GM10266 (cell line): Measurements from ENCODE around the gene CXCL17.

Experiments used
- DNase-seq: peaks from one replicate; pipeline ENCODE4 v3.0.0; 2012; ENCODE audit errors: extremely low spot score
- TF ChIP-seq, protein P1 (sequence below): IDR thresholded peaks from 2 replicates; pipeline ENCODE4 v1.5.1; 2012; ENCODE audit warnings: mild to moderate bottlenecking, low read depth; ENCODE audit not compliant: control insufficient read depth, insufficient read depth; ENCODE audit errors: missing control alignments

Gene CXCL17

DNA sequence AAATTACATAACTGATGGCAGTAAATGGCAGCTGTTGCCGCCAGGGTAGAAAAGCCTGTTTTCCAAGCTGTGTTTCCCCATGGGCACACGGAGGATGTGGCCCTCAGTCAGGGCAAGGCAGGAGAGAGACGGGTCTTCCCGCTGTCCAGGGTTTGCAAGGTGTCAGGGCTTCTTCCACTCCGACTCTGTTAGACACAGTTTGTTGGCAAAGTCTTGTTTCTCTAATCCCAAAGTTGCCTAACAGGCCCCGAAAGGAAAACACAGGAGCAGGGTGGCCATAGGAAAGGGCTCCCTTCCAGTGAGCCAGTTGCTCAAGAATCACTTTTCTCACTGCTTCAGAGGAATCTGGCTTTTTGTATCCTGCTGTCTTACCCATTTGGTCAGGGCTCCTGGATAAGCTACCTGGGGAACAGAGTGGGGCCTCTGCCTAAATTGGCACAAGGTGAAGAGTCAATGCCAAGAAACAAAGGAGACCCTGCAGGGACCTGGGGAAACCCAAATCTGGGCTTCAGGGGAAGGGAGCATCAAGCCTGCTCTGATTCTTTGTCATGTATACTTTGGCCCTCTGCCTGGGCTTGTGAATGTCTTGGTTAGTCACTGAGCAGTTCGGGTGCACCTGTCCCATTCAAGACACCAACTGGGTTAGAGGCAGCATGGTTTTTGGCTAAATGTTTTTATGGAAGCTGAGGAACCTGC, 29.0 kb upstream of the CXCL17 start:
- TF ChIP-seq, protein P1, sequence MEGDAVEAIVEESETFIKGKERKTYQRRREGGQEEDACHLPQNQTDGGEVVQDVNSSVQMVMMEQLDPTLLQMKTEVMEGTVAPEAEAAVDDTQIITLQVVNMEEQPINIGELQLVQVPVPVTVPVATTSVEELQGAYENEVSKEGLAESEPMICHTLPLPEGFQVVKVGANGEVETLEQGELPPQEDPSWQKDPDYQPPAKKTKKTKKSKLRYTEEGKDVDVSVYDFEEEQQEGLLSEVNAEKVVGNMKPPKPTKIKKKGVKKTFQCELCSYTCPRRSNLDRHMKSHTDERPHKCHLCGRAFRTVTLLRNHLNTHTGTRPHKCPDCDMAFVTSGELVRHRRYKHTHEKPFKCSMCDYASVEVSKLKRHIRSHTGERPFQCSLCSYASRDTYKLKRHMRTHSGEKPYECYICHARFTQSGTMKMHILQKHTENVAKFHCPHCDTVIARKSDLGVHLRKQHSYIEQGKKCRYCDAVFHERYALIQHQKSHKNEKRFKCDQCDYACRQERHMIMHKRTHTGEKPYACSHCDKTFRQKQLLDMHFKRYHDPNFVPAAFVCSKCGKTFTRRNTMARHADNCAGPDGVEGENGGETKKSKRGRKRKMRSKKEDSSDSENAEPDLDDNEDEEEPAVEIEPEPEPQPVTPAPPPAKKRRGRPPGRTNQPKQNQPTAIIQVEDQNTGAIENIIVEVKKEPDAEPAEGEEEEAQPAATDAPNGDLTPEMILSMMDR, result no peak

DNA sequence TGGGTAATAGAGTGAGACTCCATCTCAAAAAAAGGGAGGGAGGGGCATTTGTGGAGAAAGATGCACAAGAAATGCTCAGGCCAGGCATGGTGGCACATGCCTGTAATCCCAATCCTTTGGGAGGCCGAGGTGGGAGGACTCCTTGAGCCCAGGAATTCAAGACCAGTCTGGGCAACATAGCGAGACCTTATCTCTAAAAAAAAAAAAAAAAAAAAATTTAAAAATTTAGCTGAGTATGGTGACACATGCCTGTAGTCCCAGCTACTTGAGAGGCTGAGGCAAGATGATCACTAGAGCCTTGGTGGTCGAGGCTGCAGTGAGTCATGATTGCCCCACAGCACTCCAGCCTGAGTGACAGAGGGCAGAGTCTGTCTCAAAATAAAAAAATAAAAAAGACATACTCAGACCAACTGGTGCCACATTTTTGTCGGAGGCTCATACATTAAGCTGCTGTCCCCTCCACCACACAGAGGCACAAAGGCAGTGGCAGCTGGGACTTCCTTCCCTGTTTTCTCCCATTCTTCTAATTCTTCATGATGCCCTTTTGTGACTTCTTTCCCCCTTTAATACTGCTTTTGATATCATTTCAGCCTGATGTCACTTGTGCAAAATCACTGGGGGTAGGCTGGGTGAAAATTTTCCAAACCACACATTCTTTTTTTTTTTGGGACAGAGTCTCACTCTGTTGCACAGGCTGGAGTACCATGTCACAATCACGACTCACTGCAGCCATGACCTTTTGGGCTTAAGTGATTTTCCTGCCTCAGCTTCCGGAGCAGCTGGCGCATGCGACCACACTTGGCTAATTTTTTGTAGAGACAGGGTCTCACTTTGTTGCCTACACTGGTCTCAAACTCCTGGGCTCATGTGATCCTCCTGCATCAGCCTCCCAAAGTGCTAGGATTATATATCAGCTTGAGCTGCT, 26.8 kb upstream of the CXCL17 start:
- DNase-seq, result no peak
- TF ChIP-seq, protein P1, result no peak

More for the DNA sequence above, 29.0 kb upstream of the CXCL17 start:
- no peak for DNase-seq

DNA sequence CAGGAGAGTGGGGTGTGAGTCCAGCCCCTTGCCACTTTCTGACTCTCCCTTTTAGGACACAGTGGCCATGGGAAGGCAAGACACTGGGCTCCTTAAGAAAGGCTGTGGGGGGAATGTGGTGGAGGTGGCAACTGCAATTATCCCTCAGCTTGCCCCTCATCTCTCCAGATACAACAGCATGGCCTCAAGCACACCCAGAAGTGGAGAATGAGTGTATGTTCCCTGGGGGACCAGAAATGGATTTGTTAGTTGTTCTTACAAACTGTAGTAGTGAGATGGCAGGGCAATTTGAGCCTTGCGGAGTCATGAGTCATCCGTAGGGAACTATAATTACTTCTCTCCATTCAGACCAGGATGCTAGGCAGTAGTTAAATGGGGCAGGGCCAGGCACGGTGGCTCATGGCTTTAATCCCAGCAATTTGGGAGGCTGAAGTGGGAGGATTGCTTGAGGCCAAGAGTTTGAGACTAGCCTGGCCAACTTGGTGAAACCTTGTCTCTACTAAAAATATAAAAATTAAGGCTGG, 25.6 kb upstream of the CXCL17 start:
- TF ChIP-seq, protein P1, result no peak
- DNase-seq, result no peak

DNA sequence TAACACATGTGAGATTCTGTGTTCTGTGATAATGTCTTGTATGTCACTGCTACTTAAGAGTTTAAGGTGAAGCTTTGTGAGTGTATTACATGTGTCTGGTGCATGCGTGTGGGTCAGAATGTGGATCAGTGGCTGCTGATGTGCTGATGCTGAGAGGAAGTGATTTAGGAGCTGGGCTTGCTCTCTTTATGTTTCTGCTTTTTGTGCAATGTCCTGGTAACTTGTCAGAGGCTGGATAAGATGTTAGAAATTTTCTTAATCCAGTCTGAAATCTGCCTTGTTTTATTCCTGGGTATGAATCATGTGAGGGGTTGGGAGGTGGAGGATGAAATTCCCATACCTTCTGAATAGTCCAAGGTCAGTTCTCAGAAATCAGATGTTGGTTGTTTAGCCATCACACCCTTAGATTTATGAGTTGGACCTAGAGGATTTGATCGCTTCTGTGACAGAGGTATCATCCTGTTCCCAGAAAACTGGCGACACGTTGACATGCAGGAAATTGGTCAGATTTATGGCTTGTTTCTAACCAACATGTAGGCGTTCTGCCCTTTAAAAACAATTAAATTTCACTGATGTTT, 24.5 kb upstream of the CXCL17 start:
- DNase-seq, result no peak
- TF ChIP-seq, protein P1, result no peak

DNA sequence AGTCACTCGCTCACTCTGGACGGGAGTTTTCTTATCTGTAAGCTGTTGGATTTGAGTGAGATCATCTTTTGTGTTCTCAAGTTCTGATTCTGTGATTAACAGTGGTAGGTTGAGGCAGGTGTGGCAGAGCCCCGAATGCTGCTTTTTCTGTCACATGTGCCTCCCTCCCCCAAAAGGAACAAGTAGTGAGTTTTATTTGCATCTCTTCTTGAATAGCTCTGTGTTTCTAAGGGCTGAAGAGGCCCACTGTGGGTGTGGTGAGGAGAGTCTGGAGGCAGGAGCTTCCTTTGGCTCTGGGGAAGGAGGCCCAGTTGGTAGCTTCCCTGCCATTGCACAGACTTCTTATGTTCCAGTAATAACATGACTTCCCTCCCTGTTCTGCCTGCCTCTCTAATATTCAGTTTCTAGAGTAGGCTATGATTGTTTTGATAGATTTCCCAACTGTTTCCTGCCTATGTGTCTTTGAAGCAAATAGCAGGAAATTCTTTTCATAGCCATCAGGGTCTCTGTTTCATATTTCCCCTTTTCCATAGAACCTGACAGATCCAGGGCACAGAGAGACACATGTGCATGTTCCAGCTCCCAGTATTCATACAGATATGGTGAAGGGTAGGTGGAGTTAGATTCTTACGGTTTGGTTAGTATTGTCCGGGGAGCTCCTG, 23.9 kb upstream of the CXCL17 start:
- DNase-seq, result peak; percentile 12
- TF ChIP-seq, protein P1, result no peak

DNA sequence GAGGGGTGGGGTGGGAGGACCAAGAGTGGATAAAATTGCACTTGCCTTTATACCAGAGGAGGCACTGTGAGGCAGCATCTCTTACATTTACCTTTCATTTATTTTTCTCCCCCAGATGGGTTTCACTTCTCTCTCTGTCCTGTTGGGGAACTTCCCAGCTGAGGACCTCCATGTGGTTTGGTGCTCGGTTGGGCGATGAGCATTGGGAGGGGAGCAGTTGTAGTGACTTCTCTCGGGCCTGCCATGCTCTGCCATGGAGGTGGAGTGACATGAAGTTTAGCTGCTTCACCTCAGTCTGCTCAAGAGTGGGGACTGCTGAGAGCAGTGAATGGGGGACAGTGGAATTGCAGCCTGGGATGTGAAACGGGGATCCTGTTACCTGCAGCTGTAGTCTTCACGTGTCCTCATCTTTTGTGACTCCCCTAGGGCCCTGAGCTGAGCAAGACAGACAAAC, 23.1 kb upstream of the CXCL17 start:
- peak; percentile 71 for DNase-seq
- TF ChIP-seq, protein P1, result peak; percentile 31
